Suppressor macrophage treated with lipopolysaccharide for 4 hours (primary cell): ENCODE results near the gene STON2.
"Not testable (repeated sequence)": the region's sequence is repeated elsewhere in the genome, so short reads cannot be mapped to it uniquely, and the experiment has no call there.

Experiments
- DNase-seq: peaks from one replicate; pipeline ENCODE4 v3.0.0-alpha.2; 2020

STON2 gene

GRCh38 chr14:81260732-81261131 is 139.4 kb downstream of the STON2 start:
- DNase-seq = no peak

GRCh38 chr14:81256289-81256960 is 143.7 kb downstream of the STON2 start:
- peak; percentile 40 for DNase-seq

- DNase-seq = no peak
Measured at GRCh38 chr14:81252278-81252677, 147.8 kb downstream of the STON2 start.

- DNase-seq = no peak
Measured at GRCh38 chr14:81247271-81247766, 152.8 kb downstream of the STON2 start.

GRCh38 chr14:81246461-81247270 is 153.5 kb downstream of the STON2 start:
- no peak for DNase-seq

GRCh38 chr14:81245771-81246170 is 154.4 kb downstream of the STON2 start:
- no peak for DNase-seq

- not testable (repeated sequence) for DNase-seq
Measured at GRCh38 chr14:81244431-81244830, 155.7 kb downstream of the STON2 start.

- DNase-seq = no peak
Measured at GRCh38 chr14:81243499-81243898, 156.6 kb downstream of the STON2 start.

GRCh38 chr14:81236849-81237248 is 163.3 kb downstream of the STON2 start:
- not testable (repeated sequence) for DNase-seq

- DNase-seq = no peak
Measured at GRCh38 chr14:81236138-81236537, 164.0 kb downstream of the STON2 start.

- DNase-seq = peak; percentile 59
Measured at GRCh38 chr14:81235096-81235495, 165.0 kb downstream of the STON2 start.

GRCh38 chr14:81234278-81234677 is 165.8 kb downstream of the STON2 start:
- DNase-seq = no peak

GRCh38 chr14:81233615-81234014 is 166.5 kb downstream of the STON2 start:
- no peak for DNase-seq

- DNase-seq = no peak
Measured at GRCh38 chr14:81231540-81231939, 168.6 kb downstream of the STON2 start.

GRCh38 chr14:81224222-81224621 is 175.9 kb downstream of the STON2 start:
- no peak for DNase-seq

GRCh38 chr14:81223788-81224187 is 176.3 kb downstream of the STON2 start:
- DNase-seq = not testable (repeated sequence)

GRCh38 chr14:81222691-81223090 is 177.4 kb downstream of the STON2 start:
- no peak for DNase-seq

- DNase-seq = no peak
Measured at GRCh38 chr14:81222126-81222525, 178.0 kb downstream of the STON2 start.

GRCh38 chr14:81221579-81222102 is 178.5 kb downstream of the STON2 start:
- DNase-seq = no peak

- peak; percentile 98 for DNase-seq
Measured at GRCh38 chr14:81220830-81221578, 179.1 kb downstream of the STON2 start, which contains the start of gene GTF2A1. TSS of gene GTF2A1 (minus strand) at chr14:81220959. CDS start at chr14:81220518, 441 bp downstream.

- no peak for DNase-seq
Measured at GRCh38 chr14:81220580-81220829, 179.6 kb downstream of the STON2 start.

- peak; percentile 65 for DNase-seq
Measured at GRCh38 chr14:81219759-81220579, 180.2 kb downstream of the STON2 start.
